Ishikawa (cell line): ENCODE measurements around the gene GRIPAP1.

Experiments
- CEBPB ChIP-seq: IDR thresholded peaks from 2 replicates; pipeline ENCODE4 v1.6.1; 2012
- CREB1 ChIP-seq: IDR thresholded peaks from 2 replicates; pipeline ENCODE4 v1.6.1; 2012; ENCODE audit warnings: low read depth
- EGR1 ChIP-seq: IDR thresholded peaks from 2 replicates; pipeline ENCODE4 v1.6.1; 2012
- EP300 ChIP-seq: IDR thresholded peaks from 2 replicates; pipeline ENCODE4 v1.6.1; 2012; ENCODE audit warnings: borderline replicate concordance
- FOXM1 ChIP-seq: IDR thresholded peaks from 2 replicates; pipeline ENCODE4 v1.6.1; 2012; ENCODE audit warnings: low read depth, borderline replicate concordance
- NFIC ChIP-seq: IDR thresholded peaks from 2 replicates; pipeline ENCODE4 v1.6.1; 2012
- RAD21 ChIP-seq: IDR thresholded peaks from 2 replicates; pipeline ENCODE4 v1.6.1; 2012; ENCODE audit warnings: low read depth
- TAF1 ChIP-seq: IDR thresholded peaks from 2 replicates; pipeline ENCODE4 v1.6.1; 2012; ENCODE audit warnings: low read depth, mild to moderate bottlenecking
- TCF12 ChIP-seq: IDR thresholded peaks from 2 replicates; pipeline ENCODE4 v1.6.1; 2012; ENCODE audit warnings: low read depth
- TEAD4 ChIP-seq: IDR thresholded peaks from 2 replicates; pipeline ENCODE4 v1.6.1; 2012
- YY1 ChIP-seq: IDR thresholded peaks from 2 replicates; pipeline ENCODE4 v1.6.1; 2012; ENCODE audit warnings: low read depth
- ZBTB7A ChIP-seq: IDR thresholded peaks from 2 replicates; pipeline ENCODE4 v1.6.1; 2012; ENCODE audit warnings: low read depth
- TF ChIP-seq, protein P1 (sequence below): IDR thresholded peaks from 2 replicates; pipeline ENCODE4 v1.6.1; 2012
- TF ChIP-seq, protein P2 (sequence below): IDR thresholded peaks from 2 replicates; pipeline ENCODE4 v1.6.1; 2012
- TF ChIP-seq, protein P3 (sequence below): IDR thresholded peaks from 2 replicates; pipeline ENCODE4 v1.6.1; 2012; ENCODE audit warnings: low read depth, mild to moderate bottlenecking

Gene GRIPAP1

DNA sequence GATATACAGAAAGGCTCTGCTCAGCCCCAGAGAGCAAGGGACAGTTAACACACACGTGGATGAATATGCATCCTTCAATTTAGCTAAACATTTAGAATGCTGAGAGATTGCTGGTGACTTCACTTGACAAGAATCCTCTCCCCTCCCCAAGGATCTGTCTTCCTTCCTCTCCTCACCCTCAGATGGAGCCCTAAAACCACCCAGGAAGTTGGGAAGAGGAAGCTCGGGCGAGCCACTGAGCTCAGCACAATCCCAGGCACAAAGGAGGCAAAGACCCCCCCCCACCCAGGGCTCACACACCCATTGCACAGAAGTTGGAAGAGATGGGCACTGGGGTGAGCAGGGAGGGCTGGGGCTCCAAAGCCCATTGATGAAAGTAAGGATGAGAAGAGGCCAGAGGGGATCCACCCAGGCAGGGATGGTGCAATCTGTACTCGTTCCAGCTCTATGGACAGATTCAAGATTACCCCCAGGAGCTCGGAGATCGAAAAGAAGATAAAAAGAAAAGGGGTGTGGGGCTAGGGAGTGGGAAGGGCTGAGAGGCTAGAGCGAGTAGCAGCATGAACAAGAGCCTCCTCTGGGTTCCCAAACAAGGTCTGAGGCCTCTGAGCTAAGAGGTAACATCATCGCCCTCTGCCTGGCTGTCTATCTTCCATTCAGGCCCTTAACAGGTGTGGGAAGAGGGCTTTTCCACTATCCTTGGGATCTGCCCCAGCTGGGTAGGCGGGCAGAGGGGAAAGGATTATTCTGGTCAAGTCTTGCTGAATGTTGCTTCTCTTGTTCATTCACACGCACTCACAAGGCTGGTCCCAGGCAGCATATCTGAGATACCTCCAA, 39.9 kb upstream of the GRIPAP1 start:
- no peak for TF ChIP-seq EGR1
- no peak for TF ChIP-seq TAF1
- TF ChIP-seq TEAD4 = no peak
- no peak for TF ChIP-seq CREB1
- TF ChIP-seq, protein P1, sequence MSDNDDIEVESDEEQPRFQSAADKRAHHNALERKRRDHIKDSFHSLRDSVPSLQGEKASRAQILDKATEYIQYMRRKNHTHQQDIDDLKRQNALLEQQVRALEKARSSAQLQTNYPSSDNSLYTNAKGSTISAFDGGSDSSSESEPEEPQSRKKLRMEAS = no peak
- TF ChIP-seq RAD21 = no peak
- TF ChIP-seq YY1 = no peak
- TF ChIP-seq FOXM1 = no peak
- TF ChIP-seq, protein P2, sequence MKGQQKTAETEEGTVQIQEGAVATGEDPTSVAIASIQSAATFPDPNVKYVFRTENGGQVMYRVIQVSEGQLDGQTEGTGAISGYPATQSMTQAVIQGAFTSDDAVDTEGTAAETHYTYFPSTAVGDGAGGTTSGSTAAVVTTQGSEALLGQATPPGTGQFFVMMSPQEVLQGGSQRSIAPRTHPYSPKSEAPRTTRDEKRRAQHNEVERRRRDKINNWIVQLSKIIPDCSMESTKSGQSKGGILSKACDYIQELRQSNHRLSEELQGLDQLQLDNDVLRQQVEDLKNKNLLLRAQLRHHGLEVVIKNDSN = no peak
- no peak for TF ChIP-seq ZBTB7A
- TF ChIP-seq, protein P3, sequence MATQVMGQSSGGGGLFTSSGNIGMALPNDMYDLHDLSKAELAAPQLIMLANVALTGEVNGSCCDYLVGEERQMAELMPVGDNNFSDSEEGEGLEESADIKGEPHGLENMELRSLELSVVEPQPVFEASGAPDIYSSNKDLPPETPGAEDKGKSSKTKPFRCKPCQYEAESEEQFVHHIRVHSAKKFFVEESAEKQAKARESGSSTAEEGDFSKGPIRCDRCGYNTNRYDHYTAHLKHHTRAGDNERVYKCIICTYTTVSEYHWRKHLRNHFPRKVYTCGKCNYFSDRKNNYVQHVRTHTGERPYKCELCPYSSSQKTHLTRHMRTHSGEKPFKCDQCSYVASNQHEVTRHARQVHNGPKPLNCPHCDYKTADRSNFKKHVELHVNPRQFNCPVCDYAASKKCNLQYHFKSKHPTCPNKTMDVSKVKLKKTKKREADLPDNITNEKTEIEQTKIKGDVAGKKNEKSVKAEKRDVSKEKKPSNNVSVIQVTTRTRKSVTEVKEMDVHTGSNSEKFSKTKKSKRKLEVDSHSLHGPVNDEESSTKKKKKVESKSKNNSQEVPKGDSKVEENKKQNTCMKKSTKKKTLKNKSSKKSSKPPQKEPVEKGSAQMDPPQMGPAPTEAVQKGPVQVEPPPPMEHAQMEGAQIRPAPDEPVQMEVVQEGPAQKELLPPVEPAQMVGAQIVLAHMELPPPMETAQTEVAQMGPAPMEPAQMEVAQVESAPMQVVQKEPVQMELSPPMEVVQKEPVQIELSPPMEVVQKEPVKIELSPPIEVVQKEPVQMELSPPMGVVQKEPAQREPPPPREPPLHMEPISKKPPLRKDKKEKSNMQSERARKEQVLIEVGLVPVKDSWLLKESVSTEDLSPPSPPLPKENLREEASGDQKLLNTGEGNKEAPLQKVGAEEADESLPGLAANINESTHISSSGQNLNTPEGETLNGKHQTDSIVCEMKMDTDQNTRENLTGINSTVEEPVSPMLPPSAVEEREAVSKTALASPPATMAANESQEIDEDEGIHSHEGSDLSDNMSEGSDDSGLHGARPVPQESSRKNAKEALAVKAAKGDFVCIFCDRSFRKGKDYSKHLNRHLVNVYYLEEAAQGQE = no peak
- TF ChIP-seq TCF12 = no peak
- no peak for TF ChIP-seq NFIC
- TF ChIP-seq EP300 = no peak
- TF ChIP-seq CEBPB = no peak

DNA sequence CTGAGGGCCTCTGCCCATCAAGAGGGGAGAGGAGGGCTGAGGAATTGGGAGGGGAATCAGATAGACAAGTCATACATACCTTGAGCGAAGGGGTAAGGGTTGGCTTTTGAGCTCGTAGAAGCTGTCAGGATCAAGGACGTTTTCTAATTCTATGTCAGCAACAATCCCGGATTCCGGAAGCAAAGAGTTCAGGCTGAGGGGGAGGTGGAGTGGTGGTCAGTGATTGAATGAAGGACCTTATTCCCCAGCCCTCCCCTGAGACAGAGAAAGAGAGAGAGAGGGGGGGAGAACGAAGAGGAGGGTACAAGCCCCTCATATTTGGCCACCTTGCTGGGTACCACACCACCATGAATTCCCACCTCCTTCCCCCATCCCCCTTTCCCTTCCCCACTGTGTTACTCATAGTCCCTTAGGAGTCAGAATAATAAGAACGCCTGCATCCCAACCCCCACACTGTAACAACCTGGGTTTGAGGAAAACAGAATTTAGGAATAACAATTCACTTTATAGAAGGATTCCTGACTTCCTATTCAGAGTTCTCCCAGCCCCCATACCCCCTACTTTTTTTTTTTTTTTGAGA, 38.4 kb upstream of the GRIPAP1 start:
- TF ChIP-seq CEBPB (no peak), TCF12 (no peak), CREB1 (no peak), FOXM1 (no peak), RAD21 (no peak), EGR1 (no peak), ZBTB7A (no peak), YY1 (no peak), EP300 (no peak), TEAD4 (no peak)
- TF ChIP-seq, protein P3 = no peak
- TF ChIP-seq, protein P2 = no peak
- TF ChIP-seq, protein P1 = no peak

DNA sequence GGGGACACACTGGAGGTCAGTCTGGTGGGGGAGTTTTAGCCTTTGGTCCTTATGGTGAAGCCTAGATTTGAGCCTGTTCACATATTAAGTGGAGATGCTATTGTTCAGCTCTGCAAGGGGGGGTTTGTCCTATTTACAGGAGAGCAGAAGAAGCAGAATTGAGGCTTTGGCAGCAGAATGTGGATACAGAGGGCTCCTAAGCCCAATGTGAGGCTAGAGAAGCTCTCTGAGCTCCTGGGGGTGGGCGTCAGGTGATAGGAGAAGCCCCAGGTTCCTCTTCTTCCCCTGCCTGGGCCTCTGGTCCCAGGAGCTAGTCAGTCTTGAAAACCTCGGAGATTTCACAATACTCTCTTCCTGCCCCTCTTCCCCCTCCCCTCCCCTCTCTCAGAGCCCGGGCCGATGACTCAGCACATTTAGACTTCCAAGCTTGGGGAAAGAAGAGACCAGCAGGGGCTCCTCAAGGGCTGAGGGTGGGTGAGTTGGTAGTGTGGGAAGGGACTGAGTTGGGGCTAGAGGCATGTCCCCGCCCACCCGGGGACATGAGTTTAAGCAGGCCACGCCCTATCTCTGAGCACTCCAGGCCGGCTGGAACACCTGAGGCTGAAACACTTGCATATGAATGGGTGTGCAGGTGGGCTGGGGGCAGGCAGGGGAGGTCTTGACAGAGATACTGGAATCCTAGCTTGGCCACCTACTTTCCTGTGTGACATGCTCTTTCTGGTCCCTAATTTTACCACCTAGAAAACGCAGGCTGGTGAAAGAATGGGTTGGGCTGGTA, 37.7 kb upstream of the GRIPAP1 start:
- TF ChIP-seq ZBTB7A (0 out of 2 replicates have a peak, but pooled peaks have one; percentile 21), TAF1 (no peak), YY1 (no peak), CEBPB (peak; percentile 92)
- TF ChIP-seq, protein P2 = no peak

DNA sequence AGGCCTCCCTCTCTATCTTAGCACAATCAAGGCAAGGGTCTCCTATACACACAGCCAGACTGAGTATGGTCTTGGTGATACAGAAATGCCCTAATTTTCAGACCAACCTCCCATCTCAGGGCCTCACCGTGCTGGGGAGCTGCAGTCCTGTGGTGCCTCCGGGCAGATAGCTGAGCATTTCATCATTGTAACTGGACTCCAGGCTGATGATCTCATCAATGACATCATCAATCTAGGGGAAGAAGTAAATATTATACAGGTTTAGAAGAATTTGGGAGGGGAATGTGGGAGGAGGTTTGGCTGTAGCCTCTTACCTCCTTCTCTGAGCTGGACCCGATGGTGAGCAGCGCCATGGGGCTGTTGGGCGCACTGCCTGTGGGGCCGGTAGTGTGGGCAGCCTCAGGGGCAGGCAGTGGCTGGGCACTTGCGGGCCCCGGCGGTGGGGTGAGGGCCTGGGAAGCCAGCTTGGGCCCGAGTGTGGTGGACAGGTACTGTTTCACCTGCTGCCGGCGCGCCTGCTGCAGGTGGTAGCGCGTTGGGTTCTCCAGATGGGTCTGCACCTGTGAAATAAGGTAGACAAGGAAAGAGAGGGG, 35.9 kb upstream of the GRIPAP1 start:
- TF ChIP-seq TEAD4 = no peak
- peak; percentile 44; the same call in 1 of the 2 replicates for TF ChIP-seq CREB1
